ENCODE data around the gene NRIP1. TPM values are rescaled to one million over a fixed set of nuclear protein-coding genes. Genes with fewer than 3 reads are reported as not detected.

The NRIP1 gene
- total and polyA plus RNA-seq, 2 donors (not counting 1 experiment from before 2014, with no cell fraction given): 3.3 to 32.1 TPM

- no CpG with 5 or more reads among the region's 3 CpGs for WGBS (ENCODE audit: insufficient coverage)
- no peak for ATAC-seq (ENCODE audit: low read depth)
- POLR2A ChIA-PET: no interaction called here
- Mint-ChIP-seq H3K9me3 (ENCODE audit: insufficient read depth) (no peaks in the 10 kb centered on the region), H3K27me3 (no peaks in the 10 kb centered on the region), H3K4me3 (no peak overlapping the region), H3K27ac (no peak overlapping the region), H3K4me1 (peaks cover 26% of the 10 kb centered on the region)
- Histone ChIP-seq H2AFZ (ENCODE audit: insufficient read depth, low read depth, low read length, poor library complexity, severe bottlenecking) (no peak overlapping the region), H3K4me2 (replicated peaks; ENCODE audit: low read depth, low read length, poor library complexity, severe bottlenecking) (no peak overlapping the region), H3K79me2 (ENCODE audit: control insufficient read depth, insufficient read depth, low read length) (peaks cover 23% of the 10 kb centered on the region), H3K9ac (ENCODE audit: low read length) (no peak overlapping the region), H4K20me1 (ENCODE audit: control insufficient read depth, insufficient read depth, low read length, poor library complexity, severe bottlenecking) (peaks cover 13% of the 10 kb centered on the region), H3K36me3 (replicated peaks in 1 of 2; ENCODE audit: control extremely low read depth in 1 of 2, control insufficient read depth in 1 of 2, extremely low read depth in 1 of 2, insufficient read depth in 2 of 2, low read length in 1 of 2) (no peaks in the 10 kb centered on the region), H3K27me3 (replicated peaks in 1 of 4; ENCODE audit: control extremely low read depth in 1 of 4, control insufficient read depth in 3 of 4, insufficient read depth in 4 of 4, low read length in 3 of 4) (no peaks in the 10 kb centered on the region), H3K27ac (ENCODE audit: low read length in 2 of 2) (no peak overlapping the region), H3K4me3 (ENCODE audit: control extremely low read depth in 1 of 5, extremely low read depth in 1 of 5, insufficient read depth in 1 of 5, low read depth in 2 of 5, low read length in 4 of 5) (no peak overlapping the region), H3K4me1 (ENCODE audit: control insufficient read depth in 2 of 2, insufficient read depth in 2 of 2, low read length in 2 of 2) (peaks cover 0 to 3% of the 10 kb centered on the region in 2 donors), H3K9me3 (ENCODE audit: control extremely low read depth in 1 of 3, control insufficient read depth in 2 of 3, insufficient read depth in 1 of 3, low read length in 2 of 3) (no peaks in the 10 kb centered on the region)
- CTCF ChIA-PET: no interaction called here
- intact Hi-C loops (cut with micrococcal nuclease): no loop called here
- TF ChIP-seq CTCF (IDR thresholded peaks at IDR 0.05) (no peak), EZH2 (IDR thresholded peaks at IDR 0.05; ENCODE audit: borderline replicate concordance, insufficient read depth, low read depth, low read length, poor library complexity, severe bottlenecking) (no peak)
- DNase-seq: no peak
Observed at GRCh38 chr21:14998336-14998735, 66.5 kb downstream of the NRIP1 start.

- POLR2A ChIA-PET: no interaction called here
Observed at GRCh38 chr21:14995695-14996490, 68.9 kb downstream of the NRIP1 start.

More at GRCh38 chr21:14995695-14996490, 68.9 kb downstream of the NRIP1 start:
- Mint-ChIP-seq H3K9me3 (ENCODE audit: insufficient read depth) (no peaks in the 10 kb centered on the region), H3K27ac (no peak overlapping the region), H3K27me3 (no peaks in the 10 kb centered on the region), H3K4me1 (peaks cover 23% of the 10 kb centered on the region), H3K4me3 (no peak overlapping the region)
- no peak overlapping the region for H3K9ac ChIP-seq (ENCODE audit: low read length)
- no peak overlapping the region for H3K4me2 ChIP-seq (replicated peaks; ENCODE audit: low read depth, low read length, poor library complexity, severe bottlenecking)
- no peak overlapping the region for H3K27ac ChIP-seq (ENCODE audit: low read length in 2 of 2)
- H3K36me3 ChIP-seq (replicated peaks in 1 of 2; ENCODE audit: control extremely low read depth in 1 of 2, control insufficient read depth in 1 of 2, extremely low read depth in 1 of 2, insufficient read depth in 2 of 2, low read length in 1 of 2): peaks cover 0 to 3% of the 10 kb centered on the region in 2 experiments
- 100% methylated on average over 1 of the region's 9 CpGs for WGBS (ENCODE audit: insufficient coverage)
- no peak overlapping the region for H2AFZ ChIP-seq (ENCODE audit: insufficient read depth, low read depth, low read length, poor library complexity, severe bottlenecking)
- CTCF ChIA-PET: no interaction called here
- no peak for ATAC-seq (ENCODE audit: low read depth)
- peaks cover 13% of the 10 kb centered on the region for H3K79me2 ChIP-seq (ENCODE audit: control insufficient read depth, insufficient read depth, low read length)
- no peaks in the 10 kb centered on the region for H3K9me3 ChIP-seq (ENCODE audit: control extremely low read depth in 1 of 3, control insufficient read depth in 2 of 3, insufficient read depth in 1 of 3, low read length in 2 of 3)
- no peak for DNase-seq
- no peaks in the 10 kb centered on the region for H3K4me1 ChIP-seq (ENCODE audit: control insufficient read depth in 2 of 2, insufficient read depth in 2 of 2, low read length in 2 of 2)
- TF ChIP-seq CTCF (IDR thresholded peaks at IDR 0.05): no peak
- no peak for TF ChIP-seq EZH2 (IDR thresholded peaks at IDR 0.05; ENCODE audit: borderline replicate concordance, insufficient read depth, low read depth, low read length, poor library complexity, severe bottlenecking)
- no peaks in the 10 kb centered on the region for H4K20me1 ChIP-seq (ENCODE audit: control insufficient read depth, insufficient read depth, low read length, poor library complexity, severe bottlenecking)
- intact Hi-C loops (cut with micrococcal nuclease): no loop called here
- H3K4me3 ChIP-seq (ENCODE audit: control extremely low read depth in 1 of 5, extremely low read depth in 1 of 5, insufficient read depth in 1 of 5, low read depth in 2 of 5, low read length in 4 of 5): no peak overlapping the region
- H3K27me3 ChIP-seq (replicated peaks in 1 of 4; ENCODE audit: control extremely low read depth in 1 of 4, control insufficient read depth in 3 of 4, insufficient read depth in 4 of 4, low read length in 3 of 4): no peaks in the 10 kb centered on the region

Measured in B cell (primary cell).